ENCODE data around the gene PPP1R8. TPM values are rescaled to one million over a fixed set of nuclear protein-coding genes. Genes with fewer than 3 reads are reported as not detected.

Gene PPP1R8
- total and polyA plus RNA-seq, 10 of the 15 experiments (the other 5 are each of a cell fraction or from before 2014, with no cell fraction given): 10.2 to 77.0 (median 53.0) TPM

GRCh38 chr1:27855085-27855484 lies 24.5 kb downstream of the PPP1R8 start:
- CTCF ChIA-PET: interaction anchor here (4.0 kb wide), 1 partner anchor 124 kb away, joined by 50 read pairs; no protein-coding TSS in a partner anchor
- ATAC-seq (no peak), DNase-seq (ENCODE audit: low read depth, low spot score) (no peak), FAIRE-seq (no peak)
- RAD21 ChIA-PET (ENCODE audit: unreplicated experiment): interaction anchor here (0.7 kb wide), 1 partner anchor 123 kb away, joined by 3 read pairs; no protein-coding TSS in a partner anchor
- Histone ChIP-seq H4K20me1 (ENCODE audit: control insufficient read depth, insufficient read depth) (no peaks in the 10 kb centered on the region), H2AFZ (ENCODE audit: control insufficient read depth, low read depth, low read length) (no peak overlapping the region), H3K4me2 (ENCODE audit: control insufficient read depth, insufficient read depth) (no peak overlapping the region), H3K27ac (ENCODE audit: control insufficient read depth, insufficient read depth) (no peak overlapping the region), H3K9ac (ENCODE audit: control insufficient read depth, insufficient read depth, low read length) (no peak overlapping the region), H3K9me3 (replicated peaks; ENCODE audit: control insufficient read depth, insufficient read depth, low read length) (no peaks in the 10 kb centered on the region), H3K4me3 (no peak overlapping the region), H3K36me3 (ENCODE audit: control insufficient read depth in 2 of 2, insufficient read depth in 2 of 2, low read length in 1 of 2) (peaks cover 0 to 3% of the 10 kb centered on the region in 2 experiments), H3K79me2 (ENCODE audit: control insufficient read depth, insufficient read depth, low read length) (no peaks in the 10 kb centered on the region), H3K27me3 (replicated peaks in 1 of 2; ENCODE audit: control insufficient read depth in 2 of 2, insufficient read depth in 2 of 2, low read length in 1 of 2) (no peaks in the 10 kb centered on the region), H3K4me1 (ENCODE audit: control insufficient read depth, insufficient read depth, low read length) (peaks cover 4% of the 10 kb centered on the region; the same call in 1 of the 2 replicates)
- TF ChIP-seq ZNF687 (IDR thresholded peaks at IDR 0.05) (no peak), KAT2A (conservative IDR thresholded peaks at IDR 0.05; ENCODE audit: control insufficient read depth, low read depth, low read length) (no peak), FOXK2 (IDR thresholded peaks at IDR 0.05) (no peak), CHD4 (IDR thresholded peaks at IDR 0.05) (no peak), SUZ12 (IDR thresholded peaks at IDR 0.05; ENCODE audit: unreplicated experiment) (no peak), EP300 (IDR thresholded peaks at IDR 0.05; ENCODE audit: borderline replicate concordance in 1 of 2, control insufficient read depth in 1 of 2, low read depth in 2 of 2, low read length in 2 of 2) (no peak), MAX (IDR thresholded peaks at IDR 0.05; ENCODE audit: low read depth, low read length) (no peak), CHD1 (IDR thresholded peaks at IDR 0.05; ENCODE audit: low read depth, low read length) (no peak), BACH1 (IDR thresholded peaks at IDR 0.05; ENCODE audit: borderline replicate concordance) (no peak), RELA (IDR thresholded peaks at IDR 0.05; ENCODE audit: borderline replicate concordance, partially characterized antibody) (no peak), SPI1 (IDR thresholded peaks at IDR 0.05; ENCODE audit: borderline replicate concordance, insufficient read depth, low read depth, low read length) (no peak)
- BruUV-seq (replicated peaks): no TSS peak
- SMC1A ChIA-PET (ENCODE audit: uncharacterized antibody, unreplicated experiment): no interaction called here
- in situ Hi-C loops (cut with MboI): no loop called here
- WGBS (ENCODE audit: insufficient coverage, insufficient replicate concordance, low lambda C conversion rate, missing lambda C conversion rate): 47% methylated on average over 6 of the region's 6 CpGs
- intact Hi-C loops (cut with micrococcal nuclease; ENCODE audit: unreplicated experiment): loop anchor here (5.0 kb wide), 1 partner anchor 232 kb away; the partner anchor contains the start of gene EYA3
- POLR2A ChIA-PET: no interaction called here
